ENCODE measurements around the gene CNTNAP5. TPM values are rescaled to one million over a fixed set of nuclear protein-coding genes. Genes with fewer than 3 reads are reported as not detected.

CNTNAP5 gene
- total and polyA plus RNA-seq, 2 of the 13 experiments (the other 11 are each of a cell fraction or from before 2014, with no cell fraction given) = not detected

GRCh38 chr2:124289615-124290014 is 264.5 kb downstream of the CNTNAP5 start (continued):
- TF ChIP-seq NFAT5 (CRISPR knock-in tag; IDR thresholded peaks at IDR 0.05) = no peak
- no peak for TF ChIP-seq HMG20A (CRISPR knock-in tag; IDR thresholded peaks at IDR 0.05; ENCODE audit: borderline replicate concordance)
- no peak for TF ChIP-seq ZNF12 (CRISPR knock-in tag; IDR thresholded peaks at IDR 0.05)
- no peak for TF ChIP-seq ZNF629 (CRISPR knock-in tag; conservative IDR thresholded peaks at IDR 0.05)
- no peak for TF ChIP-seq AKAP8 (CRISPR knock-in tag; IDR thresholded peaks at IDR 0.05)
- TF ChIP-seq ZNF431 (CRISPR knock-in tag; IDR thresholded peaks at IDR 0.05; ENCODE audit: borderline replicate concordance, low read depth) = no peak
- no peak for TF ChIP-seq SRY (CRISPR knock-in tag; IDR thresholded peaks at IDR 0.05)
- TF ChIP-seq PAWR (CRISPR knock-in tag; IDR thresholded peaks at IDR 0.05; ENCODE audit: borderline replicate concordance) = no peak
- no peak for TF ChIP-seq MXD4 (CRISPR knock-in tag; IDR thresholded peaks at IDR 0.05)
- no peak for TF ChIP-seq MIXL1 (CRISPR knock-in tag; IDR thresholded peaks at IDR 0.05)
- TF ChIP-seq SKIL (CRISPR knock-in tag; IDR thresholded peaks at IDR 0.05; ENCODE audit: borderline replicate concordance) = no peak
